ENCODE results near the gene RIC3.

The RIC3 gene

DNA sequence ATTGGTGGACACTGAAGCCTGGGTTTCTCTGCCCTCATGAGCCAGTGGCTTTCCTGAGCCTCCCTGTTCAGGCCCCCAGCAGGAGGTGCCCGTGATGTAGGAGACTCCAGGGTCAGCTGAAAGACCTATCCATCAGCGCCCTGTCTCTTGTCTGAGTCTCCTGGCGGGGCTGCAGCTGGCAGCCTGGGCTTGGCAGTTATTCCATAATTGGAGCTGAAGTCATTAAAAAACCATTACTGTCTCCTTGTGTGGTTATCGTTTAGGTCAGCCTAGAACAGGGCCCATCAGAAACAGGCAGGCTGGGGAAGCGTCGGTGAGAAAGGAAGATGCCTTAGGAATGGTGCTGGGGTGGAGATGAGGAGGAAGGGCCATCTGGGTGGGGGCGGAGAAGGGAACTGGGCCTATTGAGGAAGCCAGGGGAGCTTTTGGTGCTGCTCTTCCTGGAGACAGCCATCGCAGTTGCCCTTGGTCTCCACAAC is 82.8 kb downstream of the RIC3 start:
- peak; percentile 94 for DNase-seq

DNA sequence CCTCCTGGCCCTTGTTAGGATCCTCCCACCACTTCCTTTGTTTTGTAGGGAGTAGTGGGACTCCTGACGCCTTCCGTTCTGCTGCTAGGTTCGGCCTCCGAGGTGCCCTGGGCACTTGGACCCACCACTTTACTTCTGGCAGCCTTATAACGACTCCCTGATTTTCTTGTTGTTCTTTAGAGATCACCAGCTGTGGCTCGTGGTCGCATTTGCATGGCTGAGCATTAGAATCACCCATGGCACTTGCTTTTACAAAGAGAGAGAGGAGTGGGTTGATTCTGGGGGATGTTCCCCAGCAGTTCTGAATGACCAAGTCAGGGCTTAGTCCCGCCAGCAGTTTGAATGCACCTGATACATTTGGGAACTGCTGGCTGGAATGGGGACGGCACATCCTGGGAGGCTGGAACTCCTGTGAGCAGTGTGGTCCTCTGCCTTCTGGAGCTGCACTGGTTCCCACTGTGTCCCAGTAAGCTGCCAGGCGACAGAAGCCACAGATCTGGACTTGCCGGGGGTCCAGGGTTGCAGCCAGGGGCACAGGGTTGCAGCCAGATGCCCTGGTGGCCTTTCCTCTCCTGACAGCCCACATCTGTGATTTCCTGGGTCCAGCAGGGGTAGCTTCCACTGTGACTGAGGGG is 83.7 kb downstream of the RIC3 start:
- DNase-seq = no peak

DNA sequence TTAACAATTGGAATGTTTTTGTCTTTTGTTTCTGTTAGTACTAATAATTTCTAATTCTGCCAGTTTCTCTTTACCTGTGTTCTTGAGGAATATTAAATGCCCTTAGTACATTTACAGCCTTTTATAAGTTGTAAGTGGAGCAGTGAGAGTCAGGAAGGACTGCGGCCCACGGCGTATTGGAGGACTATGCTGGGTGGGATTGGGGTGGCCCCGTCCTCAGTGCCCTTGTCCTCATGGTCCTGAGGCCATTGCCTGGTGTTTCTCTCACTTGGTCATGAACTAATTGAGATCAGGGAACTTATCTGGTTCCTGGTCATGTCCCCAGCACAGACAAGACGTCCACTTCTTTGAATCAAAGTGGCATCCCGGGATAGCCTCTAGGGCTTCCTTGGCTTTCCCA is 84.5 kb downstream of the RIC3 start:
- DNase-seq = no peak

DNA sequence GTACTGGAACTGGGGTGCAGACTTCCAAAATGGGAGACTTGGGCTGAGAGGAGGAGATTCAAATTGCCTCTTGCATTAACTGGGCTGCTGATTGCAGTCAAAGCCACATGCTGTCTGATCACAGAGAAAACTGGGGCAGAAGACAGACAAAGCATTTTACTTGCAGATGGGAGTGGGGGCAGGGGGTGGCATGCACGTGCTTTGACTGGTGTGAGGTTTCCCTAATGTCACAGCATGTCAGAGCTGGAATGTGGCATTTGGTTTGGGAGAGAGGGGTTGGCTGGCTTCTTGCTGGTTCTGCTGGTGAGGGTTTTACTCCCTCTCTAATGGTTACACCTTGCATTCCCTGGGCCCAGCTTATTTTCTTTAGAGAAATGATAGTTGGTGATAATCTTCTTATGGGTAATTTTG is 84.9 kb downstream of the RIC3 start:
- no peak for DNase-seq

DNA sequence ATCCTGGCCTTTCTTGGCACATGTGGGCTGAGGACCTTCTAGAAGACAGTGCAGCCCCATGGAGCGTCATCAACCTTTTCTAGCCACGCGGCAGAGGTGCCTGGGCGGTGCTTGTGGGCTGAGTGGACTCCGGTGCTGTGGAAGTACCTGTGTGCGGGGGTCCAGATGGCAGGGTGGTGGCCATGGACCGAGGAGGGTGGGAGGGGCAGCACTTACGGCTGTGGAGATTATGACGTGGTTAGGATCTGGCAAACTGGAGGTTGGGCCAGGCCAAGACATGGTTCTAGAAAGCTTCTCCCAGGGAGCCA is 85.8 kb downstream of the RIC3 start:
- no peak for DNase-seq

DNA sequence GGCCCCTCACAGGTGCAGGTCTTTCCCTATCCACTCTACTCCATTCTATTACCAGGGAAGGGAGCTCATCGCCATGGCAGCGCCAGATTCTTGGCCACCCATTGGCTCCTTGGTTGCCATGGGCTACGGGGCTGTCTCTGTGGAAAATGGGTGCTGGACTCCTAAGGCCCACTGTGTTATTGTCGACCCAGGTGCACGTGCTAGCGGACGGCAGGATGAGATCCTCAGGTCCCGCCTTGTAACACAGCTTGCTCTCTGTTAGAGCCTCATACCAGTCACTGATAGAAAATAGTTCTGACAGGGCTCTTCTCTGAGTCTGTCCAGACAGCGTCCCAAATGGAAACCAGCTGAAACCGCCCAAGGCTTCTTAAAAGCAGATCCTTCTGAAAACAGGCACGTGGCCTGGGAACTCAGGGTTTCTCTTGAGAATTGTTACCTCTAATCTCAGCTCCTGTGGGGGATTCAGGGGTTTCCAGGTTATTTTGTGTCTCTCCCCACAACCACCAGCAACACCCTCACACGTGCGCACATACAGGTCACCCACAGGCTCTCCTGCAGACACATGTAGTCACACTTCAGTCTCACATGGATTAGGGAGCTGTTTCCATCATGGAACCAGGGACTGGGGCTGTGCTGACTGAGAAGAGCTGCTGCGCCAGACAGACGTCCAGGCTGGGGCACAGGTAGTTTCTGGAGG is 86.3 kb downstream of the RIC3 start:
- peak; percentile 13 for DNase-seq

DNA sequence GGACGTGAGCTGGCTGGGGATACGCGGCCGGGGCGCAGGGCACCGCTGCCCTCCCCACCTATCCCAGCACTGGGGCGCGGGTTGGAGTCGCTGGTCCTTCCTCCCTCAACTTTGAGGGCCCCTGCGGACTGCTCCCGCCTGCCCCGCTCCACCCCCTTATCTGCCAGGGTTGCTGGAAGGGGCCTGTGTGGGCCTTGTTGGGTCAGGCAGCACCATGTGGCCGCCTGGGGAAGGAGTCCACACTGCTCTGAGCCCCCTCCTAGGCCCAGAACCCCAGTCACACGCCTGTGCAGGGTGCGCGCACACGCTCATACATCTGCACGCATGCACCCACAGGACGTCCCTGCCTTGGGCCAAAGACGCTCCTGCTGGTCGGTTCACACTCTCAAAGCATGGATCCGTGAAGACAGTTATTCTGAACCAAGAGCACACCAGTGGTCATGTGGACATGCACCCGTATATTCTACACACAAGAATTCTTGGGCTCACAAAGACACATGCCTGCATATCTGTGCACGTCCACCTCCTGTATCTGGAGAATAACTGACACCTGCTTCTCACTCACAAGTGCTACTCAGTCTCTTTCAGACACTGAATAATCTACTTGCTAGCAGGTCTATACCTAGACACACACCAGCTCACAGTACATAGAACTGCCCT is 87.1 kb downstream of the RIC3 start:
- no peak for DNase-seq

DNA sequence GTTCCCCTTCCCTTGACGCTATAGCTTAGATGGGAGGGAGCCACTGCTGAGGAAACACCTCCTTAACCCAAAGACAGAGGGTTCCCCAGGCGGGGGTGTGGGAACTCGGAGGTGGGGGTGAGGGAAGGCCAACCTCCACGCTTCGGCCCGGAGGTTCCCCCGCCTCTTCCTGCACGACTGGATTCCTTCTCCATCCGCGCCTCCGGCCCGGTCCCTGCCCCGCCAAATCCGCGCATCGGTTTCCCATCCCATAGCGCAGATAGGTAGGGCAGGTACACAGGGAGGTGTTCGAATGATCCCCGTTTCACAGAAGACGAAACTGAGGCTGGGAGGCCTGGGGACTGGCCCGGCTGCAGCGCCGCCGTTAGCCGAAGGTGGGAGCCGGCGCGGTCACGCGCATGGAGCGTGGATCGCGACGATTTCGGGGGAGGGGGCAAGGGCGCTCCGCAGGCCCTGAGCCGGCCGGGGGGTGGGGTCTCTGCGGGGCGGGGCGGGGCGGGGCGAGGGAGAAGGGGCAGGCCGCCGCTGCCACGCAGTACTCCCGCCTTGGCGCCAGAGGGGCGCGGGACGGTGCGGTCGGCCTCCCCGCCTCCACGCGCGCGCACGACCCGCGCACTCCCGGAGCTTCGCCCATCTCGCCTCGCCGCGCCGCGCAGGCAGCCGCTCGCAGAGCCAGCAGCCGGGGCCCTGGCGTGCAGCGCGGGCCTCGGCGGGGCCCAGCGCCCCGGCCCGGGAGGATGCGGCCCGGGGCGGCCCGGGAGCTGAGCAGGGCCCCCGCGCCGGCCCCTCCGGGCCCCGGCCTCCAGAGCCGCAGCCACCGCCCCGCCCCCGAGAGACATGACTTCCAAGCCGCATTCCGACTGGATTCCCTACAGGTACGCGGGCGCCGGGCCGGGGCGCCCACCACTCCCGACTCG is 87.9 kb downstream of the RIC3 start, which contains the start of gene TUB:
TUB (plus strand) TSS at position 538 of the 917 bp plus-strand sequence; CDS start at position 838, 300 bp downstream.
- peak; percentile 72 for DNase-seq

DNA sequence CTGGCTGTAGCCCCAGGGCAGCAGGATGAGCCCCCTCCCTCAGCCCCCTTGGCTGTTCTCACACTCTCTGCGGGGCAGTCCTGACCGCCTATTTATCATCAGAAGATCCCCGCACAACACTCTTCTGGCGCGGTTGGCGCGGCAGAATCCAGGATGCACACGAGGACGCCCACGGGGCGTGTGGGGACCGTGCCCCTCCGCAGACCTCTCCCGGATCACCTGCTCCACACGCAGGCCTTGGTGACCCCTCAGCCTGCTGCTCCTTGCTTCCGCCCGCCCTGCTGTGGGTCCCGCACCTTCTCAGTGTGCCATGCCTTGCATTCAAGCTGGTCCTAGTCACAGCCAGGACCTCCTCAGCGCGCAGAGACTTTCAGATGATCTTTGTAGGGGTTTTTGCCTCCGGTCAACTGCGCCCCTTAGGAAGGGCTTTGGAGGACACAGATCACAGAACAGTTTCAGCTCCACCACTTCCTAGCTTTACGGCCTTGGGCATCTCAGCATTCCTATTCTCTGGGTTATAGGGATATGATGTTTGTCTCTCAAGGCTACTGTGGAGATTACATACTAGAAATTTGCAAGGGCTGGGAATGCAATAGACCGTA is 88.7 kb downstream of the RIC3 start:
- DNase-seq = no peak

DNA sequence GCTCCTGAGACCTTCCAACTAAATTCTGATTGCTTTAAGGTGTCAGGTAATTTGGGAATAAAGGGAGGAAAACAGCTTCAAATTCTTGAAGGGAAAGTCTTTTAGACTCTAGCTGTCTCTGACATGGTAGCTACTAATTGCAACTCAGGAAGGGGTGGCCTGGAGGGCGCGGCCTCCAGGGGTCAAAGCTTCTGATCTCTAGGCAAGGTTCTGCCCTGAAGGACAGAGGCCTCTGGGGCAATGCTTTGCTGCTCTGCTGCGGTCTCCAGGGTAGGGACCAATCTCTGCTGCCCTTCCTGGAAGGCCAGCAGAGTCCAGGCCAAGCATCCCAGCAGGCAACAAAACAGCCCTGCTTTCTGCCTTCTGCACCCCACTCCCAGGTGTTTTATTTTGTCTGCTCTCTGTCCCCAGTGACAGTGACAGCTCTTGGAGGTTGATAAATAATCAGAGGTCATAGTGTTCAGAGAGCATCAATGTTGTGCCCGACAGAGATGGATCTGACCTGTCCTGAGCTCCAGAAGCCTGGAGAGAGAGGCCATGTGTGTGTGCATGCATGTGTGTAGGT is 89.6 kb downstream of the RIC3 start:
- no peak for DNase-seq

DNA sequence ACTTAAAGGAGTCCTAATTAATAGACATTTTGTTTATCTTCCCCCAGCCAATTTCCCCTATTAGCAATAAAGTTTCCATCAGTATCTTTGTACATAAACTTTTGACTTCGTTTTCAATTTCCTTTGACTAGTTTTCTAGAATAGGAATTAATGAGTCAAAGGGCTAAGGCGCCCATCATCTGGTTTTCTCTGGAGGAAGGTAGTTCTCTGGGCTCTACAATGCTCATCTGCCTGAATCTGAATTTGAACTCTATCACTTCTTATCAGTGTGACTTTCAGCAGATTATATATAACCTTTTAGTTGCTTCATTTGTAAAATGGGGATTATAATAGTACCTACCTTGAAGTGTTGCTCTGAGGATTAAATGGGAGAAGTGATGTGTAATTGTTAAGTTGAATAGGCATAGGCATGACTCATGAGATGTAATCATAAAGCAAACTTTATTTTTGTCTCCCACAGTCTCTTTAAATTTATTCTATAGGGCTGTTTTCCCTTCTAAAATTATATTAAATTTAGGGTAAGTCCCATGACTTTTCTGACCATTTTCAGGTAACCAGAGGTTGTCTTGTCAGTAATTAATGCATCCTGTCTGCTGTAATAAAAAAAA is 93.6 kb downstream of the RIC3 start:
- no peak for DNase-seq

DNA sequence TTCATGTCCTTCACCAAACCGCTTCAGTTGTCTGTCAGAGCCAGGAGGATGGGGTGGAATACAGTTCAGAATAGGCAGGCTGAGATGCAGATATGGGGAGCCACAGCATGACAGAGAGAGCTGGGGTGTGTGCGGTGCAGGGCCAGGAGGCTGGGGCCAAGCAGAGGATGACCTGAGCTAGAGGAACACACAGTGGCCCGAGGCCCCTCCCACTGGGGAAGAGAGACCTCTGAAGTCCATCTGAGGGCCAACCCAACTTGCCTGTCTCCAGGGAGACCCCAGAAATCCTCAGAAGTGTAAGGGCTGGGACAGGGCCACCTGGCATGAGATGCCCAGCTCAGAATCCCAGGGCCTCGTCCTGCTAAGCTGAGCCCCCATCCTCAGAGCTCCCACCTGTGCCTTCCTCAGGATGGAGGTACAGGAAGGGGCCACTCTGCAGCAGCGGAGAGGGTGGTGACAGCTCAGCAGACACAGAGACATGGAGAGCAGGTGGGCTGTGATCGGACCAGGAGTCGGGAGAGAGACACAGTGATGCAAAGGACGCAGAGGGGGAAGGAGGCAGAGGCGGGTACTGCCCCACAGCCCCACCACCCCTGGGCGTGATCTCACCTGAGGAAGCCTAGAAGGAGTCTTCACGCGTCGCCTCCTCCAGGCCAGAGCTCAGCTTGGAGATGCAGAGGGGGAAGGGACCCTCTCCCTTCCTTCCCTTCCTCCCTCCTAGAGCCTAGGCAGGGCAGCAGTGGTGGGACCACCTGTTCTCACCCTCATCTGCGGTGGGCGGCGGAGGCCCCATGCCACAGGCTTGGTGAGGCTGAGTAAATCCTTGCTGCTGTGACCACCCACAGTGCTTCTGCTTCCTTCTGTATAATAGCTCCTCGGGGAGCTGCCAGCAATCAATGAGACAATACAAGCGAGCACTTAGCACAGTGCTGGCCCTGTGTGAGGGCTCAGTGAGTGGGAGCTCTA is 96.9 kb downstream of the RIC3 start:
- peak; percentile 80 for DNase-seq

DNA sequence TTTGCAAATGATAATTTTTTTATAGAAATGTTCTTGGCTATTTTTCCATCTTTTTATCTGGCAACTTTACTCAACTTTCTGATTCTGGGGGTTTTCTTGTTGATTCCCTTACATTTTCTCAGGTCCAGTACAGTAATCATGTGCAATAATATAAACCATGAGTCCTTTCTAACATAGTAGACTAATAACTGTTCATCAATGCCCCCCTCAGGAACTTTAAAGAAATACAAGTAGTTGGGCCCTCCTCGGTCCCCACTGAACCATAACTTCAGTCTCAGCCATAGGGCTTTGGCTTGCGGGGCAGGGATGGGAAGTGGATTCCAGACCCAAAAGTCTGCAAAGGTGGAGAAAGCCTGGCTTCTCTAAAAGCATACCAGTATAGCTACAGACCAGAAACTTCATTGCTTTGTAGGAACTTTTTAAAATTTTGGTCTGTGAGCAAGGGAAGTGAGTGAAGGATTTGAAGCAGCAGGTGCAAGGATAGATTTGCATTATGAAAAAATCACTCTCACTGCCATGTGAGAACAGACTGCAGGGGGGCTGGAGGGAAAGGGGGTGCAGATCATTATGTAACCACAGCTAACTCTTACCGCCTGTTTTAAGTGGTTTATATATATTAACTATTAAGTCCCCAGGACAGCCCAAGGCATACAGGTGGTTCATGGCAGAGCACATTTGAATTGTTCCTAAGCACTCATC is 98.3 kb downstream of the RIC3 start:
- peak; percentile 25 for DNase-seq

DNA sequence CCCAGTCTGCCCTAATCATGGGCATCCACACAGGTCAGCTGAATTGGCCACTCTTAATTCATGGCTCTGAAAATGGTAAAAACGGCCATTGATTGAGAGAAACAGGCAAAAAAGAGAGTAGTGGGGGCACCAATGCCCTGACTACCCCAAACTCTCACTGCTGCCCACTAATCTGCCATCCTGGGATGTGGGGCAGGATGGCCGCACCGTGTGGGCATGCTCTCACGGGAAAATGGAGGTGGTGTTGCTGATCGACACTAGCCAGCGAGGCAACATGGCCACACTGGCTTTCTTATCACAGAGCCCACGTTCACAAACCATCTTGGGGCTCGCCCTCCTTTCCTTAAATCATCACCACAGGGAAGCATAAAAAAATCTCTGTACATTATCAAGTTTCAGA is 99.1 kb downstream of the RIC3 start:
- no peak for DNase-seq

DNA sequence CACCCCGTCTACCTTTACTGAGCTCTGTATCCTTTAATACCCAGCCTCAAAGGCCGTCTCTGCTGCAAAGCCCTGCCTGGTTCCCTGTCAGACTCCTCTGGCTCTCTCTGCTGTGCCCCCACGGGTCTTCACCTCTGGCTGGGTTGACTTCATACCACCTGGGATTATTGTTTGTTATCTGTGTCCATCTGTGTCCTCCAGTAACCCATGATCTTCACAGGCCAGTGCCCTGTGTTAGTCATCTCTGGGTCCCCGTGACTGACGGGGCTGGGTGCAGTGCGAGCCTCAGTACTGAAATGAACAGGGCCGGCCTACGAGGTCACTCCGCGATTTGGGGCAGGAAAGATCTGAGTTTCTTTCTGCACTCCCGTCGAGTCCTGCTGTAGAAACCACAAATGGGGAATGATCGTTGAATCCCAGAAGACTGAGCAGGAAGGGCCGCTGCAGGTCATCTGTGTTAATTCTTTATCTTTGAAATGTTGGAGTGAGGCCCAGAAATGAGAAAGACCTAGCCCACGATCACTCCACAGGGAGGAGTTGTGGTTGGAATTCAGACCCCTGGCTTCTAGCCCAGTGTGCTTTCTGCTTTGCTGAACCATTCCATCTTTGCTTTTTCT is 100.1 kb downstream of the RIC3 start:
- DNase-seq = no peak

DNA sequence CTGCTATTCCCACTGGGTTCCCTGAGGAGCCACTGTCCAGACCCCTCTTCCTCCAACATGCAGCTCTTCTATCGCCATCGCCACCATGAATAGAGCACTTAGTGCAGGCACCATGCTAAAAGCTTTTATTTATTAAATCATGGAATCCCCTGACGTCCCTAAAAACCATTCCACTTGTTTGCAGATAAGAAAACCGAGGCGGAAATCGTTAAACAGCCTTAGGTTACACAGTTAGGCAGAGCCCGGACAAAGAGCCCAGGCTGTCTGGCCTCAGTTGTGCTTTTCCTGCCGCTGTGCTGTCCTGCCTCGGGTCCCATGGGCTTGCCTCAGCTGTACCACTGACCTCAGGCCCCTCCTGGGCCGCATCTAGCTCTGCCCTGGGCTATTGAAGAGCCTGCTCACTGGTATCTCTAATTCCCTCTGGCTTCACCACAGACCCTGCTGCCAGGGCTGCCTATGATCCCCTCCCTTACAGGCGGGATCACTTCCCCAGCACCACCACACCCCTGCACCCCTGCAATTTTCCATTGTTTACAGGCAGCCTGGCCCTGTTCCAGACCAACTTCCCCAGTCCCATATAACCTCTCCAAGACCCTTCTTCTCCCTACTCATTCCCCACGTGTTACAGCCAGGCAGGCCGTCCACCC is 100.8 kb downstream of the RIC3 start:
- DNase-seq = no peak

DNA sequence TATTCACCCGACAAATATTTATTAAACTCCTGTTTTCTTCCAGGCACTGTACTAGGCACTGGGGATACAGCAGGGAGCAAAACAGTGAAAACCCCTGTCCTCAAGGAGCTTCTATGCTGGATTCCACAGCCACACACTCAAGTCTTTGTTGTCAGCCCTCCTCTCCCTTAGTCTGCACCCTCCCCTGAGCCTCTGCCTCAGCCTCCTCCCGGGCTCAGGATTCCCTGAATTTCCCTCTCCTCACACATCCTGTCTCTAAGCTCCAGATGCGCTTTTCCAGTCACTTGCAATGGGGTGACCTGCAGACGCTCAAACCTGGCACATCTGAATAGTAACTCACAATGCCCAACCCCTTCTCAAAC is 101.3 kb downstream of the RIC3 start:
- DNase-seq = no peak

DNA sequence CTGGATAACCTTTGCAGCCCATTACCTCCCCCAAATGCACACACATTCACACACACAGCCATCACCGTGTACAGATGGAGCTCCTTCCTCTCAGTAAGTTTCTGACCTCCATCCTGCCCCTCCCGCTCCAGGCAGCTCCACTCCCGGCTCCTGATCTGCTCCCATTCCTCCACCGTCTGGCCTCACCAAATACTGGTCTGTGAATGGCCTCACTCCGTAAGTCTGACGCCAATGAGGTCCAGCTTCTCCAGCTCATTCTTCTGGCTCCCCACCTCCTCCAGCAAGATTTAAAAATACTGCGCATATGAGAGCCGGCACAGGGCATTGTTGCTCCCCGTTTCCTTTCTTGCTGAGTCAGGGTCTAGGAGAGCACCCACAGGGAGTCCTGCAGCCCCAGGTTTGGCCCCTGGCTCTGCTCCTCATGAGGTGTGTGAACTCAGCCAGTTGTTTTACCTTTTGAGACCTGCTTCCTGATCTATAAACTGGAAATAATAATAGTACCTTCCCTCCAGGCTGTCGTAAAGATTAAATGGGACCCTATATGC is 101.8 kb downstream of the RIC3 start:
- DNase-seq = no peak

Data from NCI-H146 (cell line).